Loucy (cell line): ENCODE results near the gene LZTFL1.

Experiments used
- H2AFZ ChIP-seq: fragments of 200-600 bp; sonication (generic); 2 replicates; pipeline ENCODE4 v1.6.0; 2016; ENCODE audit warnings: antibody characterized with exemption, mild to moderate bottlenecking, low read length, moderate library complexity
- H3F3A ChIP-seq: fragments of 200-600 bp; 2 replicates; pipeline ENCODE4 v1.6.0; 2016; ENCODE audit warnings: antibody characterized with exemption, low read depth, mild to moderate bottlenecking
- H3K27me3 ChIP-seq: fragments of 200-600 bp; sonication (generic); 2 replicates; pipeline ENCODE4 v1.6.1; 2014; ENCODE audit warnings: low read length, mild to moderate bottlenecking; ENCODE audit not compliant: insufficient read depth, poor library complexity, severe bottlenecking
- H3K36me3 ChIP-seq: fragments of 200-600 bp; sonication (generic); 2 replicates; pipeline ENCODE4 v1.6.1; 2016; ENCODE audit warnings: low read length; ENCODE audit not compliant: insufficient read depth
- H3K4me1 ChIP-seq: fragments of 200-600 bp; sonication (generic); 2 replicates; pipeline ENCODE4 v1.5.1; 2014; ENCODE audit warnings: low read length, mild to moderate bottlenecking; ENCODE audit not compliant: insufficient read depth, poor library complexity, severe bottlenecking
- H3K4me2 ChIP-seq: fragments of 200-600 bp; sonication (generic); 2 replicates; pipeline ENCODE4 v1.6.0; 2014; ENCODE audit warnings: antibody characterized with exemption, low read length, low read depth, mild to moderate bottlenecking; ENCODE audit not compliant: poor library complexity, severe bottlenecking
- H3K4me3 ChIP-seq: fragments of 200-600 bp; sonication (generic); 2 replicates; pipeline ENCODE4 v1.5.1; 2014; ENCODE audit warnings: low read length, mild to moderate bottlenecking, mixed read lengths; ENCODE audit not compliant: poor library complexity, severe bottlenecking
- H3K79me2 ChIP-seq: fragments of 200-600 bp; sonication (generic); 2 replicates; pipeline ENCODE4 v1.6.1; 2014; ENCODE audit warnings: low read length; ENCODE audit not compliant: insufficient read depth
- H3K9ac ChIP-seq: fragments of 200-600 bp; sonication (generic); 2 replicates; pipeline ENCODE4 v1.6.0; 2014; ENCODE audit warnings: mild to moderate bottlenecking, low read depth, low read length, moderate library complexity; ENCODE audit not compliant: poor library complexity, severe bottlenecking
- H3K9me2 ChIP-seq: fragments of 200-600 bp; sonication (generic); replicated peaks from 2 replicates; pipeline ENCODE4 v1.6.1; 2016; ENCODE audit warnings: low read depth, low read length, mixed read lengths
- H3K9me3 ChIP-seq: fragments of 200-600 bp; sonication (generic); 2 replicates; pipeline ENCODE4 v1.6.1; 2014; ENCODE audit warnings: mild to moderate bottlenecking, antibody characterized with exemption, low read length, low read depth; ENCODE audit not compliant: insufficient read depth
- H4K20me1 ChIP-seq: fragments of 200-600 bp; sonication (generic); 2 replicates; pipeline ENCODE4 v1.6.0; 2014; ENCODE audit warnings: antibody characterized with exemption, low read length, mild to moderate bottlenecking; ENCODE audit not compliant: insufficient read depth, poor library complexity, severe bottlenecking
- EZH2phosphoT487 ChIP-seq: fragments of 200-600 bp; IDR thresholded peaks from 2 replicates; pipeline ENCODE4 v1.6.1; 2018; ENCODE audit warnings: antibody characterized with exemption, mild to moderate bottlenecking, moderate library complexity, borderline replicate concordance
- TF ChIP-seq, protein P1 (sequence below): fragments of 200-600 bp; sonication (generic); conservative IDR thresholded peaks from 2 replicates; pipeline ENCODE4 v1.5.1; 2014; ENCODE audit warnings: mild to moderate bottlenecking, antibody characterized with exemption, low read length

LZTFL1 gene

DNA sequence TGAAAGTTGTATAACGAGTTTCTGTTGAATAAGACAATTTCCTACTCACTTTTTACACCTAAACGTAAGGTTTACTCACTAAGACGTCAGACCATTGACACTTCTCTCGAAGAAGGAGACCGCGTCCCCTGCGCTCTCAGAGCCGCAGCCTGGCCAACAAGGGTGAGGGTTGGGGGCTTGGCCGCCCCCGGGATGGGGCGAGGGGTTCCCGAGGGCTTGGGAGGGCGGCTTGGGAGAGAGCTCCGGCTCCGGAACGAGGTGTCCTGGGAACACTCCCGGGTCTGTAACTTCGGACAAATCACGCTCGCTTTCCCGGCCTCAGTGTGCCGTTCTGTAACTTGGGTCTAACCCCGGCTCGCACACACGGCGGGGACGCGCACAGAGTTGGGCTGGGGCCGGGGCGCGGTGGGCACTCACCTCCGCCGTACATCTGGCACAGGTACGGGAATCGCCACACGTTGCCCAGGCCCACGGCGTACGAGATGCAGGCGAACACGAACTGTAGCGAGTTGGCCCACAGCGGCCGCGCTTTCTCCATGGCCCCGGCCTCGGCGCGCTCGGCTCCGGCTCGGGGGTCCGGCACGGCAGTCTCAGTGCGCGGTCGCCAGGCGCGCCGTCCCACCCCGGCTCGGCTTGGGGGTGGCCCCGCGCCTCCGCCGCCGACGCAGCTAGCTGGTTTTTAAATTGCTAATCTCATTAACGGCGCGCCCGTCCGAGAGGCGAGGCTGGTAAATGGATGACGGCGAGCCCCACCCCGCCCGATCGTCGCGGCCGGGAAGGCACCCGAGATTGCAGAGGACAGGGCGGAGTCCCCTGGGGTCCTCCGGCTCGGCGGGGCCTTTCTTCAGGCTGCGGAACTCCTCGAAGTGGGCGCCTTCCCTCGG lies 45.8 kb downstream of the LZTFL1 start, which contains the start of gene SLC6A20:
TSS of gene SLC6A20 (minus strand) at position 655 of the 884 bp plus-strand sequence. CDS start at position 538, 117 bp downstream.
- H3K36me3 ChIP-seq: no peaks in the 10 kb centered on the region
- H3K79me2 ChIP-seq: no peaks in the 10 kb centered on the region
- no peaks in the 10 kb centered on the region for H3K4me1 ChIP-seq
- H3K9ac ChIP-seq: no peak within 1 kb of the TSS
- no peak within 1 kb of the TSS for H3K4me2 ChIP-seq
- no peaks in the 10 kb centered on the region for H4K20me1 ChIP-seq
- H3K9me2 ChIP-seq: no peaks in the 10 kb centered on the region
- H3K27me3 ChIP-seq: peaks cover 22% of the 10 kb centered on the region
- TF ChIP-seq EZH2phosphoT487: no peak
- TF ChIP-seq, protein P1, sequence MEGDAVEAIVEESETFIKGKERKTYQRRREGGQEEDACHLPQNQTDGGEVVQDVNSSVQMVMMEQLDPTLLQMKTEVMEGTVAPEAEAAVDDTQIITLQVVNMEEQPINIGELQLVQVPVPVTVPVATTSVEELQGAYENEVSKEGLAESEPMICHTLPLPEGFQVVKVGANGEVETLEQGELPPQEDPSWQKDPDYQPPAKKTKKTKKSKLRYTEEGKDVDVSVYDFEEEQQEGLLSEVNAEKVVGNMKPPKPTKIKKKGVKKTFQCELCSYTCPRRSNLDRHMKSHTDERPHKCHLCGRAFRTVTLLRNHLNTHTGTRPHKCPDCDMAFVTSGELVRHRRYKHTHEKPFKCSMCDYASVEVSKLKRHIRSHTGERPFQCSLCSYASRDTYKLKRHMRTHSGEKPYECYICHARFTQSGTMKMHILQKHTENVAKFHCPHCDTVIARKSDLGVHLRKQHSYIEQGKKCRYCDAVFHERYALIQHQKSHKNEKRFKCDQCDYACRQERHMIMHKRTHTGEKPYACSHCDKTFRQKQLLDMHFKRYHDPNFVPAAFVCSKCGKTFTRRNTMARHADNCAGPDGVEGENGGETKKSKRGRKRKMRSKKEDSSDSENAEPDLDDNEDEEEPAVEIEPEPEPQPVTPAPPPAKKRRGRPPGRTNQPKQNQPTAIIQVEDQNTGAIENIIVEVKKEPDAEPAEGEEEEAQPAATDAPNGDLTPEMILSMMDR: no peak
- no peak within 1 kb of the TSS for H3K4me3 ChIP-seq
- H2AFZ ChIP-seq: no peak within 1 kb of the TSS
- no peaks in the 10 kb centered on the region for H3K9me3 ChIP-seq
- H3F3A ChIP-seq: no peaks in the 10 kb centered on the region

DNA sequence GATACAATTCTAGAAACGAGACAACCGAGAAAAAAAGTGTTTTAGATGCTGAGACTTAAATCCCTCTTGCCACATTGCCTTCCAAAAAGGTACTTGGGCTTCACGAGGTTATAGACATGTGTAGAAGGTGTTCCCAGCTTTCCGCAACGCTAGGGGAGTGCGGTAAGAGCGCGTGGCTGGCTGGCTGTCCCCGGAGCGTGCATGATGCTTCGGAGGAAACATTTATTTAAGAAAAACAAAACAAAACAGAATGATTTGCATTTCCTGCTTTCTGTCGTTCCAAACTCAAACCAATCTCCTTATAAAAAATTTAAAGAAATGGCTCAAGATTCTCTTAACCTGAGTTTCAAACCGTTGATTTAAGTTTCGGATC lies 46.4 kb downstream of the LZTFL1 start:
- TF ChIP-seq EZH2phosphoT487: no peak
- TF ChIP-seq, protein P1: no peak
- Histone ChIP-seq H3K9me2 (no peaks in the 10 kb centered on the region), H2AFZ (no peak overlapping the region), H3K27me3 (peaks cover 18% of the 10 kb centered on the region), H3K9ac (no peak overlapping the region), H3K4me3 (no peak overlapping the region), H3F3A (no peaks in the 10 kb centered on the region), H3K9me3 (no peaks in the 10 kb centered on the region), H3K4me2 (no peak overlapping the region), H3K4me1 (no peaks in the 10 kb centered on the region), H3K79me2 (no peaks in the 10 kb centered on the region), H4K20me1 (no peaks in the 10 kb centered on the region), H3K36me3 (no peaks in the 10 kb centered on the region)

DNA sequence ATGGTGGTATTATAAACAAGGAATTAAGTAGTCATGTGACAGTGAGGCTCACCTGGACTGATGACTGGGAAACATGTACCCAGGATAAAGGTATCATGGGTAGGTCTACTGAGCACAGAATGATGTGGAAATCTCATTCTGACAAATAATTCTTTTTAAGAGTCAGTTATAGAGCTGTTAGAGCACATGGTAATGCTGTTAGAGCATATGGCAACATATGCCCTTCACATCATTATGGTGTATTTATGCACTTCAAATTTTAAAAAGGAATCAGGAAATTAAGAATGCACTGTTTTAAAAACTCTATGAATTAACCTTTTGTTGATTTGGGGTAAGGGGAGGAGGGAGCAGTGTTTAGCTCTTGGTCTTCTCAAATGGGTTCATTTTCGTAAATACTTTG lies 47.3 kb downstream of the LZTFL1 start:
- Histone ChIP-seq H3K79me2 (no peaks in the 10 kb centered on the region), H3K4me2 (no peak overlapping the region), H3K4me3 (no peak overlapping the region), H3F3A (no peaks in the 10 kb centered on the region), H3K36me3 (no peaks in the 10 kb centered on the region), H4K20me1 (no peaks in the 10 kb centered on the region), H2AFZ (no peak overlapping the region), H3K9ac (no peak overlapping the region), H3K9me3 (no peaks in the 10 kb centered on the region), H3K27me3 (peaks cover 14% of the 10 kb centered on the region), H3K9me2 (no peaks in the 10 kb centered on the region), H3K4me1 (no peaks in the 10 kb centered on the region)
- TF ChIP-seq, protein P1: no peak
- no peak for TF ChIP-seq EZH2phosphoT487
